BLaER1 (cell line): Measurements from ENCODE around the gene RYR3.

ENCODE experiments used
- H3K27ac ChIP-seq: shearing (Covaris generic); formaldehyde crosslinking; 2 replicates; pipeline ENCODE4 v1.8.1; 2022
- H3K27me3 ChIP-seq: shearing (Covaris generic); formaldehyde crosslinking; 2 replicates; pipeline ENCODE4 v1.8.1; 2022
- H3K36me3 ChIP-seq: shearing (Covaris generic); formaldehyde crosslinking; 2 replicates; pipeline ENCODE4 v1.8.1; 2022
- H3K4me1 ChIP-seq: shearing (Covaris generic); formaldehyde crosslinking; 2 replicates; pipeline ENCODE4 v1.8.1; 2022
- H3K4me2 ChIP-seq: shearing (Covaris generic); formaldehyde crosslinking; 2 replicates; pipeline ENCODE4 v1.8.1; 2022
- H3K4me3 ChIP-seq: shearing (Covaris generic); formaldehyde crosslinking; 2 replicates; pipeline ENCODE4 v1.8.1; 2022
- H3K9ac ChIP-seq: shearing (Covaris generic); formaldehyde crosslinking; 2 replicates; pipeline ENCODE4 v1.8.1; 2022
- H3K9me3 ChIP-seq: shearing (Covaris generic); formaldehyde crosslinking; 2 replicates; pipeline ENCODE4 v1.8.1; 2022
- H4K20me1 ChIP-seq: shearing (Covaris generic); formaldehyde crosslinking; 2 replicates; pipeline ENCODE4 v1.8.1; 2022
- Cebpa-rat ChIP-seq: shearing (Covaris generic); IDR thresholded peaks from 2 replicates; pipeline ENCODE4 v1.8.1; 2022

The RYR3 gene

GRCh38 chr15:33489335-33489734 is 178.6 kb downstream of the RYR3 start:
- no peak overlapping the region for H3K4me3 ChIP-seq
- H3K27ac ChIP-seq: no peak overlapping the region
- no peak for TF ChIP-seq Cebpa-rat

GRCh38 chr15:33490703-33491102 is 179.9 kb downstream of the RYR3 start:
- Histone ChIP-seq H3K36me3 (no peaks in the 10 kb centered on the region), H3K9ac (no peak overlapping the region), H3K4me3 (no peak overlapping the region), H4K20me1 (no peaks in the 10 kb centered on the region), H3K4me2 (no peak overlapping the region), H3K27ac (no peak overlapping the region), H3K4me1 (no peaks in the 10 kb centered on the region), H3K27me3 (no peaks in the 10 kb centered on the region), H3K9me3 (no peaks in the 10 kb centered on the region)
- TF ChIP-seq Cebpa-rat: no peak

More at GRCh38 chr15:33489335-33489734, 178.6 kb downstream of the RYR3 start:
- Histone ChIP-seq H3K4me2 (no peak overlapping the region), H3K27me3 (no peaks in the 10 kb centered on the region), H3K4me1 (no peaks in the 10 kb centered on the region), H3K9ac (no peak overlapping the region), H3K9me3 (no peaks in the 10 kb centered on the region), H3K36me3 (no peaks in the 10 kb centered on the region), H4K20me1 (no peaks in the 10 kb centered on the region)

- no peaks in the 10 kb centered on the region for H4K20me1 ChIP-seq
- no peaks in the 10 kb centered on the region for H3K36me3 ChIP-seq
- no peaks in the 10 kb centered on the region for H3K4me1 ChIP-seq
- H3K9me3 ChIP-seq: no peaks in the 10 kb centered on the region
- no peak overlapping the region for H3K4me3 ChIP-seq
- no peak overlapping the region for H3K9ac ChIP-seq
- no peak for TF ChIP-seq Cebpa-rat
- H3K27me3 ChIP-seq: no peaks in the 10 kb centered on the region
- no peak overlapping the region for H3K4me2 ChIP-seq
- H3K27ac ChIP-seq: no peak overlapping the region
Measured at GRCh38 chr15:33492434-33493052, 181.8 kb downstream of the RYR3 start.

GRCh38 chr15:33494306-33494705 is 183.5 kb downstream of the RYR3 start:
- H3K9me3 ChIP-seq: no peaks in the 10 kb centered on the region
- H3K27ac ChIP-seq: no peak overlapping the region
- H3K36me3 ChIP-seq: no peaks in the 10 kb centered on the region
- no peak for TF ChIP-seq Cebpa-rat
- H3K4me2 ChIP-seq: no peak overlapping the region
- H4K20me1 ChIP-seq: no peaks in the 10 kb centered on the region
- H3K4me1 ChIP-seq: no peaks in the 10 kb centered on the region
- H3K27me3 ChIP-seq: no peaks in the 10 kb centered on the region
- no peak overlapping the region for H3K4me3 ChIP-seq
- no peak overlapping the region for H3K9ac ChIP-seq

GRCh38 chr15:33500432-33501195 is 189.8 kb downstream of the RYR3 start:
- no peaks in the 10 kb centered on the region for H3K9me3 ChIP-seq
- H3K4me3 ChIP-seq: no peak overlapping the region
- no peak overlapping the region for H3K4me2 ChIP-seq
- H4K20me1 ChIP-seq: no peaks in the 10 kb centered on the region
- H3K27me3 ChIP-seq: no peaks in the 10 kb centered on the region
- no peaks in the 10 kb centered on the region for H3K36me3 ChIP-seq
- no peaks in the 10 kb centered on the region for H3K4me1 ChIP-seq
- TF ChIP-seq Cebpa-rat: no peak
- H3K9ac ChIP-seq: no peak overlapping the region
- H3K27ac ChIP-seq: no peak overlapping the region

- no peak for TF ChIP-seq Cebpa-rat
- Histone ChIP-seq H3K27me3 (no peaks in the 10 kb centered on the region), H4K20me1 (no peaks in the 10 kb centered on the region), H3K4me3 (no peak overlapping the region), H3K27ac (no peak overlapping the region), H3K4me2 (no peak overlapping the region), H3K9me3 (no peaks in the 10 kb centered on the region), H3K9ac (no peak overlapping the region), H3K36me3 (no peaks in the 10 kb centered on the region), H3K4me1 (no peaks in the 10 kb centered on the region)
Measured at GRCh38 chr15:33503681-33504080, 192.9 kb downstream of the RYR3 start.

GRCh38 chr15:33506781-33507296 is 196.1 kb downstream of the RYR3 start:
- no peak overlapping the region for H3K4me2 ChIP-seq

GRCh38 chr15:33508703-33509102 is 197.9 kb downstream of the RYR3 start:
- Histone ChIP-seq H3K4me3 (no peak overlapping the region), H3K27me3 (no peaks in the 10 kb centered on the region), H3K9me3 (no peaks in the 10 kb centered on the region), H3K36me3 (no peaks in the 10 kb centered on the region), H3K27ac (no peak overlapping the region), H3K9ac (no peak overlapping the region), H4K20me1 (no peaks in the 10 kb centered on the region), H3K4me1 (peaks cover 9% of the 10 kb centered on the region; the same call in 1 of the 2 replicates), H3K4me2 (no peak overlapping the region)
- no peak for TF ChIP-seq Cebpa-rat

More at GRCh38 chr15:33506781-33507296, 196.1 kb downstream of the RYR3 start:
- peaks cover 9% of the 10 kb centered on the region; the same call in 1 of the 2 replicates for H3K4me1 ChIP-seq
- no peaks in the 10 kb centered on the region for H3K36me3 ChIP-seq
- no peak overlapping the region for H3K27ac ChIP-seq
- no peaks in the 10 kb centered on the region for H3K27me3 ChIP-seq
- H3K4me3 ChIP-seq: no peak overlapping the region
- no peaks in the 10 kb centered on the region for H4K20me1 ChIP-seq
- H3K9ac ChIP-seq: no peak overlapping the region
- no peak for TF ChIP-seq Cebpa-rat
- H3K9me3 ChIP-seq: no peaks in the 10 kb centered on the region

- Histone ChIP-seq H3K27ac (no peak overlapping the region), H3K9ac (no peak overlapping the region), H3K4me2 (no peak overlapping the region), H3K9me3 (no peaks in the 10 kb centered on the region), H3K27me3 (no peaks in the 10 kb centered on the region), H3K4me3 (no peak overlapping the region), H4K20me1 (no peaks in the 10 kb centered on the region), H3K4me1 (no peaks in the 10 kb centered on the region), H3K36me3 (no peaks in the 10 kb centered on the region)
- TF ChIP-seq Cebpa-rat: no peak
Measured at GRCh38 chr15:33515121-33515520, 204.4 kb downstream of the RYR3 start.

GRCh38 chr15:33516563-33516962 is 205.8 kb downstream of the RYR3 start:
- no peak for TF ChIP-seq Cebpa-rat
- Histone ChIP-seq H3K27me3 (no peaks in the 10 kb centered on the region), H3K4me2 (no peak overlapping the region)

More at GRCh38 chr15:33516563-33516962, 205.8 kb downstream of the RYR3 start:
- H3K27ac ChIP-seq: no peak overlapping the region
- no peaks in the 10 kb centered on the region for H4K20me1 ChIP-seq
- no peaks in the 10 kb centered on the region for H3K9me3 ChIP-seq
- H3K9ac ChIP-seq: no peak overlapping the region
- no peaks in the 10 kb centered on the region for H3K4me1 ChIP-seq
- no peak overlapping the region for H3K4me3 ChIP-seq
- no peaks in the 10 kb centered on the region for H3K36me3 ChIP-seq
